ENCODE data around the gene TRIM29.

DNA sequence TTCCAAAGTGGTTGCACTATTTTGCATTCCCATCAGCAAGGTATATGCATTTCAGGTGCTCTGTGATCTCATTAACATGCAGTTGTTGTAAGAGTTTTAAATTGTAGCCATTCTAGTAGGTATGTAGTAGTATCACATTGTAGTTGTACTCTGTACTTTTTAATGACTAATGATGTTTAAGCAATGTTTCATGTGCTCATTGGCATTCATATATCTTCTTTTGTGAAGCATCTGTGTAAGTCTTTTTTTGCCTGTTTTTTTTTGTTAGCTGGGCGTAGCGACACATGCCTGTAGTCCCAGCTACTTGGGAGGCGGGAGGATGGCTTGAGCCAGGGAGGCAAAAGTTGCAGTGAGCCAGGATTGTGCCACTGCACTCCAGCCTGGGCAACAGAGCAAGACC is 11.3 kb upstream of the TRIM29 start:
- TF ChIP-seq, protein P1, sequence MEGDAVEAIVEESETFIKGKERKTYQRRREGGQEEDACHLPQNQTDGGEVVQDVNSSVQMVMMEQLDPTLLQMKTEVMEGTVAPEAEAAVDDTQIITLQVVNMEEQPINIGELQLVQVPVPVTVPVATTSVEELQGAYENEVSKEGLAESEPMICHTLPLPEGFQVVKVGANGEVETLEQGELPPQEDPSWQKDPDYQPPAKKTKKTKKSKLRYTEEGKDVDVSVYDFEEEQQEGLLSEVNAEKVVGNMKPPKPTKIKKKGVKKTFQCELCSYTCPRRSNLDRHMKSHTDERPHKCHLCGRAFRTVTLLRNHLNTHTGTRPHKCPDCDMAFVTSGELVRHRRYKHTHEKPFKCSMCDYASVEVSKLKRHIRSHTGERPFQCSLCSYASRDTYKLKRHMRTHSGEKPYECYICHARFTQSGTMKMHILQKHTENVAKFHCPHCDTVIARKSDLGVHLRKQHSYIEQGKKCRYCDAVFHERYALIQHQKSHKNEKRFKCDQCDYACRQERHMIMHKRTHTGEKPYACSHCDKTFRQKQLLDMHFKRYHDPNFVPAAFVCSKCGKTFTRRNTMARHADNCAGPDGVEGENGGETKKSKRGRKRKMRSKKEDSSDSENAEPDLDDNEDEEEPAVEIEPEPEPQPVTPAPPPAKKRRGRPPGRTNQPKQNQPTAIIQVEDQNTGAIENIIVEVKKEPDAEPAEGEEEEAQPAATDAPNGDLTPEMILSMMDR (IDR thresholded peaks at IDR 0.05; ENCODE audit: low read depth, low read length, poor library complexity, severe bottlenecking) = no peak
- TF ChIP-seq EZH2phosphoT487 (IDR thresholded peaks at IDR 0.05; ENCODE audit: borderline replicate concordance, low read length) = no peak

All from DOHH2 (cell line).